HL-60 (cell line): ENCODE data around the gene CCSER1.

Experiments used
- DNase-seq, 2 experiments: peaks; one replicate each; pipeline ENCODE4 v3.0.0-alpha.2; 2010 to 2020; ENCODE audit warnings: low read depth in 1 of 2, low spot score in 1 of 2
- H3K27ac ChIP-seq: fragments of 250-450 bp; sonication (Bioruptor Pico); replicated peaks from 2 replicates; pipeline ENCODE4 v1.5.1; 2020; ENCODE audit warnings: mild to moderate bottlenecking, moderate library complexity
- H3K27me3 ChIP-seq: fragments of 250-450 bp; sonication (Bioruptor Pico); 2 replicates; pipeline ENCODE4 v1.5.1; 2021; ENCODE audit warnings: mild to moderate bottlenecking, moderate library complexity; ENCODE audit not compliant: insufficient read depth, poor library complexity, severe bottlenecking
- H3K4me3 ChIP-seq: replicated peaks from 2 replicates; pipeline ENCODE4 v1.5.1; 2011; ENCODE audit warnings: mild to moderate bottlenecking, control low read depth, low read length; ENCODE audit not compliant: insufficient read depth
- GABPA ChIP-seq: IDR thresholded peaks from 2 replicates; pipeline ENCODE4 v1.6.1; 2012; ENCODE audit warnings: low read depth
- POLR2AphosphoS5 ChIP-seq: IDR thresholded peaks from 2 replicates; pipeline ENCODE4 v1.6.1; 2012; ENCODE audit warnings: low read depth
- SPI1 ChIP-seq: IDR thresholded peaks from 2 replicates; pipeline ENCODE4 v1.6.1; 2012; ENCODE audit warnings: low read depth, mild to moderate bottlenecking, borderline replicate concordance
- TF ChIP-seq, protein P1 (sequence below): IDR thresholded peaks from one replicate; pipeline ENCODE4 v1.5.1; 2011; ENCODE audit warnings: low read length, control low read depth, inconsistent platforms; ENCODE audit not compliant: insufficient read depth
- TF ChIP-seq, protein P2 (sequence below): IDR thresholded peaks from 2 replicates; pipeline ENCODE4 v1.6.1; 2012; ENCODE audit warnings: low read depth; ENCODE audit not compliant: insufficient replicate concordance

The CCSER1 gene

DNA sequence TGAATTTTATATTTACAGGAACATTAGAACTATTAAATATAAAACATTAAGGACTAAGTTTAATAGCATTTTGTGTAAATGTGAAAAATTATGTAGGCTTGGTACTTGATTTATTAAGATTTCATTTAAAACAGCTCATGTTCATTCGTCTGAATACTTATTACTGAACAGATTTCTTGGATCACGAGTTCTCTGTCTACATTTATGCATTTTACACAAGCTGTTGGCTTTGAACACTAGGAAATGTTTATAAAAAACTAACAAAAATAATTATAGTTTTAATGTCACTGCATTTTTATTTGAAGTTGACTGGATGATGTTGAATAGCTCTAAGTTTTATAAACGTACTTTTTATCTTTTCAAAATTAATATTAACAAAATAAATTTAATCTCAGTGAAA is 888.7 kb downstream of the CCSER1 start:
- Histone ChIP-seq H3K27ac (no peak overlapping the region), H3K27me3 (no peaks in the 10 kb centered on the region), H3K4me3 (no peak overlapping the region)
- DNase-seq: no peak
- no peak for TF ChIP-seq SPI1
- TF ChIP-seq, protein P1, sequence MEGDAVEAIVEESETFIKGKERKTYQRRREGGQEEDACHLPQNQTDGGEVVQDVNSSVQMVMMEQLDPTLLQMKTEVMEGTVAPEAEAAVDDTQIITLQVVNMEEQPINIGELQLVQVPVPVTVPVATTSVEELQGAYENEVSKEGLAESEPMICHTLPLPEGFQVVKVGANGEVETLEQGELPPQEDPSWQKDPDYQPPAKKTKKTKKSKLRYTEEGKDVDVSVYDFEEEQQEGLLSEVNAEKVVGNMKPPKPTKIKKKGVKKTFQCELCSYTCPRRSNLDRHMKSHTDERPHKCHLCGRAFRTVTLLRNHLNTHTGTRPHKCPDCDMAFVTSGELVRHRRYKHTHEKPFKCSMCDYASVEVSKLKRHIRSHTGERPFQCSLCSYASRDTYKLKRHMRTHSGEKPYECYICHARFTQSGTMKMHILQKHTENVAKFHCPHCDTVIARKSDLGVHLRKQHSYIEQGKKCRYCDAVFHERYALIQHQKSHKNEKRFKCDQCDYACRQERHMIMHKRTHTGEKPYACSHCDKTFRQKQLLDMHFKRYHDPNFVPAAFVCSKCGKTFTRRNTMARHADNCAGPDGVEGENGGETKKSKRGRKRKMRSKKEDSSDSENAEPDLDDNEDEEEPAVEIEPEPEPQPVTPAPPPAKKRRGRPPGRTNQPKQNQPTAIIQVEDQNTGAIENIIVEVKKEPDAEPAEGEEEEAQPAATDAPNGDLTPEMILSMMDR: no peak
- TF ChIP-seq GABPA: no peak

DNA sequence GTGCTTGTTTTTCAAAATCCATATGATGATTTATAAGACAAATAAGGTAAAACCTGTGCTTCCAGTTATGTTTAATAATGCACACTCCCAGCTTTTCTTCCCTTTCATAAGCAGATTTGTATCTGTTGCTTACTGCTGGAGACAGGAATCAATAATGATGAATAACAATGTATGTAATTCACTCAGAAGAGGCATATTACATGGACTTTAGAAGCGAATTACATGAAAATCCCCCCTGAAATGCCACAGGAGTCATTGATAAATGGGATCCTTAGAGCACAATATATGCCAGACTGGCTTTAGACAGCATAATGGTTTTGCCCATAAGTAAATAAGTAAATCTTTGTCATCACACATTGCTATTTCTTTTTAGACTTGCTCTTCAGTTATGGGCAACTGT is 892.3 kb downstream of the CCSER1 start:
- TF ChIP-seq, protein P1: no peak
- no peak for TF ChIP-seq SPI1
- TF ChIP-seq, protein P2, sequence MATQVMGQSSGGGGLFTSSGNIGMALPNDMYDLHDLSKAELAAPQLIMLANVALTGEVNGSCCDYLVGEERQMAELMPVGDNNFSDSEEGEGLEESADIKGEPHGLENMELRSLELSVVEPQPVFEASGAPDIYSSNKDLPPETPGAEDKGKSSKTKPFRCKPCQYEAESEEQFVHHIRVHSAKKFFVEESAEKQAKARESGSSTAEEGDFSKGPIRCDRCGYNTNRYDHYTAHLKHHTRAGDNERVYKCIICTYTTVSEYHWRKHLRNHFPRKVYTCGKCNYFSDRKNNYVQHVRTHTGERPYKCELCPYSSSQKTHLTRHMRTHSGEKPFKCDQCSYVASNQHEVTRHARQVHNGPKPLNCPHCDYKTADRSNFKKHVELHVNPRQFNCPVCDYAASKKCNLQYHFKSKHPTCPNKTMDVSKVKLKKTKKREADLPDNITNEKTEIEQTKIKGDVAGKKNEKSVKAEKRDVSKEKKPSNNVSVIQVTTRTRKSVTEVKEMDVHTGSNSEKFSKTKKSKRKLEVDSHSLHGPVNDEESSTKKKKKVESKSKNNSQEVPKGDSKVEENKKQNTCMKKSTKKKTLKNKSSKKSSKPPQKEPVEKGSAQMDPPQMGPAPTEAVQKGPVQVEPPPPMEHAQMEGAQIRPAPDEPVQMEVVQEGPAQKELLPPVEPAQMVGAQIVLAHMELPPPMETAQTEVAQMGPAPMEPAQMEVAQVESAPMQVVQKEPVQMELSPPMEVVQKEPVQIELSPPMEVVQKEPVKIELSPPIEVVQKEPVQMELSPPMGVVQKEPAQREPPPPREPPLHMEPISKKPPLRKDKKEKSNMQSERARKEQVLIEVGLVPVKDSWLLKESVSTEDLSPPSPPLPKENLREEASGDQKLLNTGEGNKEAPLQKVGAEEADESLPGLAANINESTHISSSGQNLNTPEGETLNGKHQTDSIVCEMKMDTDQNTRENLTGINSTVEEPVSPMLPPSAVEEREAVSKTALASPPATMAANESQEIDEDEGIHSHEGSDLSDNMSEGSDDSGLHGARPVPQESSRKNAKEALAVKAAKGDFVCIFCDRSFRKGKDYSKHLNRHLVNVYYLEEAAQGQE: no peak
- DNase-seq: no peak

GRCh38 chr4:91025241-91026148 is 898.3 kb downstream of the CCSER1 start:
- TF ChIP-seq SPI1 (no peak), POLR2AphosphoS5 (no peak), GABPA (no peak)
- TF ChIP-seq, protein P2: no peak
- TF ChIP-seq, protein P1: no peak
- H3K27ac ChIP-seq: no peak overlapping the region
- no peaks in the 10 kb centered on the region for H3K27me3 ChIP-seq
- no peak overlapping the region for H3K4me3 ChIP-seq
- no peak for DNase-seq

More for the DNA sequence above, 892.3 kb downstream of the CCSER1 start:
- H3K27me3 ChIP-seq: no peaks in the 10 kb centered on the region
- no peak overlapping the region for H3K4me3 ChIP-seq
- H3K27ac ChIP-seq: no peak overlapping the region
